Esophagus muscularis mucosa (tissue), 3 donors: ENCODE data around the gene MAGI2.

ENCODE experiments used
- POLR2A ChIP-seq: fragments of 450-650 bp; IDR thresholded peaks from one replicate; pipeline ENCODE4 v1.6.1; 2017; ENCODE audit warnings: antibody characterized with exemption, moderate library complexity, mild to moderate bottlenecking, low read depth
- POLR2AphosphoS5 ChIP-seq, 2 donors: sonication (generic); formaldehyde crosslinking; IDR thresholded peaks; one replicate each; pipeline ENCODE4 v1.6.1; 2017; ENCODE audit warnings: antibody characterized with exemption in 2 of 2
- TF ChIP-seq, protein P1 (sequence below), 3 experiments: fragments of 200-600 bp in 2 of 3; fragments of 450-650 bp in 1 of 3; sonication (generic) in 2 of 3; IDR thresholded peaks; one replicate each; pipeline ENCODE4 v1.5.1; 2017 to 2019; ENCODE audit warnings: antibody characterized with exemption in 3 of 3, mild to moderate bottlenecking in 2 of 3, moderate library complexity in 1 of 3

DNA sequence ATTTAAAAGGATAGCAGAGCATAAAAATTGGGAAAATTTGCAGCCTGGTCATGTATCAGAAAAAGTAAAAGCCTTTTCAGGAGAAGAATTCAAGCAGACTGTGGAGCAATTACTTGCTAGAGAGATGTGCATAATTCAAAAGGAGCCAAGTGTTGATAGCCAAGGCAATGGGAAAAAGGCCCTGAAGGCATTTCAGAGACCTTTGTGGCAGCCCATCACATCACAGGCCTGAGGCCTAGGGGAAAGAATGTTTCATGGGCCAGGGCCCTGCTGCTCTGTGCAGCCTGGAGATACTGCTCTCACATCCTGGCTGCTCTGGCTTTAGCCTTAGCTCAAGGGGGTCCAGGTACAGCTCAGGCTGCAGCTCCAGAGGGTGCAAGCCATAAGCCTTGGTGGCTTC, 152.9 kb downstream of the MAGI2 start:
- TF ChIP-seq, protein P1, sequence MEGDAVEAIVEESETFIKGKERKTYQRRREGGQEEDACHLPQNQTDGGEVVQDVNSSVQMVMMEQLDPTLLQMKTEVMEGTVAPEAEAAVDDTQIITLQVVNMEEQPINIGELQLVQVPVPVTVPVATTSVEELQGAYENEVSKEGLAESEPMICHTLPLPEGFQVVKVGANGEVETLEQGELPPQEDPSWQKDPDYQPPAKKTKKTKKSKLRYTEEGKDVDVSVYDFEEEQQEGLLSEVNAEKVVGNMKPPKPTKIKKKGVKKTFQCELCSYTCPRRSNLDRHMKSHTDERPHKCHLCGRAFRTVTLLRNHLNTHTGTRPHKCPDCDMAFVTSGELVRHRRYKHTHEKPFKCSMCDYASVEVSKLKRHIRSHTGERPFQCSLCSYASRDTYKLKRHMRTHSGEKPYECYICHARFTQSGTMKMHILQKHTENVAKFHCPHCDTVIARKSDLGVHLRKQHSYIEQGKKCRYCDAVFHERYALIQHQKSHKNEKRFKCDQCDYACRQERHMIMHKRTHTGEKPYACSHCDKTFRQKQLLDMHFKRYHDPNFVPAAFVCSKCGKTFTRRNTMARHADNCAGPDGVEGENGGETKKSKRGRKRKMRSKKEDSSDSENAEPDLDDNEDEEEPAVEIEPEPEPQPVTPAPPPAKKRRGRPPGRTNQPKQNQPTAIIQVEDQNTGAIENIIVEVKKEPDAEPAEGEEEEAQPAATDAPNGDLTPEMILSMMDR (IDR thresholded peaks at IDR 0.05) = no peak
- TF ChIP-seq POLR2A = no peak
- TF ChIP-seq POLR2AphosphoS5 (IDR thresholded peaks at IDR 0.05) = no peak
